Activated CD4-positive, CD25-positive, alpha-beta regulatory T cell treated with anti-CD3 and anti-CD28 coated beads, Interleukin-2, amount 50 U/mL, for 72 hours (primary cell): ENCODE data around the gene QKI.
A peak's percentile ranks its signal among the peaks of the same experiment; 100 is the strongest.
"Not testable (repeated sequence)": the region's sequence is repeated elsewhere in the genome, so short reads cannot be mapped to it uniquely, and the experiment has no call there.

Experiments used
- DNase-seq: peaks from one replicate; pipeline ENCODE4 v3.0.0; 2021

QKI gene

GRCh38 chr6:163414117-163414945 is at the start of gene QKI:
Gene QKI, plus strand, starts transcription at chr6:163414718. Its CDS starts 476 bp downstream, at chr6:163415194.
- DNase-seq = peak; percentile 78

- DNase-seq = no peak
These were observed 48.2 kb upstream of the QKI start for GRCh38 chr6:163366288-163366687.

- DNase-seq = no peak
These were observed 46.9 kb upstream of the QKI start for GRCh38 chr6:163367497-163368183.

- DNase-seq = no peak
These were observed 45.4 kb upstream of the QKI start for GRCh38 chr6:163369141-163369540.

GRCh38 chr6:163369628-163370365 is 44.7 kb upstream of the QKI start:
- no peak for DNase-seq

GRCh38 chr6:163370464-163371117 is 43.9 kb upstream of the QKI start:
- no peak for DNase-seq

GRCh38 chr6:163371129-163371528 is 43.4 kb upstream of the QKI start:
- no peak for DNase-seq

GRCh38 chr6:163373240-163373639 is 41.3 kb upstream of the QKI start:
- no peak for DNase-seq

- no peak for DNase-seq
These were observed 39.2 kb upstream of the QKI start for GRCh38 chr6:163375361-163375760.

- no peak for DNase-seq
These were observed 38.3 kb upstream of the QKI start for GRCh38 chr6:163376187-163376586.

GRCh38 chr6:163377561-163377960 is 37.0 kb upstream of the QKI start:
- no peak for DNase-seq

- DNase-seq = no peak
These were observed 34.3 kb upstream of the QKI start for GRCh38 chr6:163380216-163380615.

- DNase-seq = no peak
These were observed 33.3 kb upstream of the QKI start for GRCh38 chr6:163381118-163381756.

GRCh38 chr6:163383396-163383795 is 31.1 kb upstream of the QKI start:
- not testable (repeated sequence) for DNase-seq

- no peak for DNase-seq
These were observed 30.6 kb upstream of the QKI start for GRCh38 chr6:163383912-163384311.

GRCh38 chr6:163384510-163384909 is 30.0 kb upstream of the QKI start:
- DNase-seq = no peak

- not testable (repeated sequence) for DNase-seq
These were observed 29.0 kb upstream of the QKI start for GRCh38 chr6:163385503-163385902.

GRCh38 chr6:163386329-163386908 is 28.1 kb upstream of the QKI start:
- DNase-seq = no peak

- no peak for DNase-seq
These were observed 27.2 kb upstream of the QKI start for GRCh38 chr6:163387317-163387716.

- no peak for DNase-seq
These were observed 25.2 kb upstream of the QKI start for GRCh38 chr6:163389354-163389753.

GRCh38 chr6:163390770-163391169 is 23.7 kb upstream of the QKI start:
- no peak for DNase-seq

GRCh38 chr6:163391985-163392384 is 22.5 kb upstream of the QKI start:
- no peak for DNase-seq
